GM18858 (cell line): ENCODE results near the gene MYO1B.

Experiments used
- ATAC-seq: cut with Tn5 transposase; IDR thresholded peaks from one replicate; pipeline ENCODE4 v1.9.1; 2021; ENCODE audit not compliant: unreplicated experiment

The MYO1B gene

DNA sequence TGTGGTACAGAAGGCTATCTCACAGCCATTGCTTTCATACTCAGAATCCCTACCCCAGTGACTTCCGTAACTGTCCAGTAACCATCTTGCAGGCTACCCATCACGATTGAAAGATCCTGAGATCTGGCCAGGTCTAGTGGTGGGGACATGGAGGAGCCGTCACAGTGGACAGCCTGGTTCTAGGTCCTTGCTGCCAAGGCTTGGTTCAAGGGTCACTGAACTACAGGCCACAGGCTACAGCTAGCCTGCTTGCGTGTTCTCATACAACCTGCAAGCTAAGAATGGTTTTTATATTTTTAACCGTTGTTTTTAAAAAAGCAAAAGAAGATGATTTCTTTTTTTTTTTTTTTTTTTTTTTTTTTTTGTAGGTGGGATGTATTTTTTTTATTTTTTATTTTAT lies 151.6 kb downstream of the MYO1B start:
- ATAC-seq = no peak

DNA sequence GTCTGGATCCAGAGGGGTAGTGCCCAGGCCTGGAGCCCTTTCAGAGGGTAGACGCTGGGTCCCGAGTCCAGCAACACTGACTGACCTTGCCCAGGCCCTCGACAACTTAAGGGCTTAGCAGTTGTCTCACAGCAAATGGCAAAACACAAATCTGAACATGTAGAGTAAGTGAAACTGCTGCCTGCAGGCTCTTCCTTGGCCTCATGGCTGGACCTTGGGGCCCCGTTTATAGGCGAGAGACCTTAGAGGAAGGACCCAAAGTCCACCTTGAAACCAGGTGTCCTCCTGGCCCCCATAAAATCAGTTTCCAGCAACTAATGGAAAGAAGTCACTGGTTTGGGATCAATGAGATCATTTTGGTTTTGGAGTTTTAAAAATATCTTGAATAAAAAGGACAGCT lies 154.4 kb downstream of the MYO1B start:
- ATAC-seq = no peak

DNA sequence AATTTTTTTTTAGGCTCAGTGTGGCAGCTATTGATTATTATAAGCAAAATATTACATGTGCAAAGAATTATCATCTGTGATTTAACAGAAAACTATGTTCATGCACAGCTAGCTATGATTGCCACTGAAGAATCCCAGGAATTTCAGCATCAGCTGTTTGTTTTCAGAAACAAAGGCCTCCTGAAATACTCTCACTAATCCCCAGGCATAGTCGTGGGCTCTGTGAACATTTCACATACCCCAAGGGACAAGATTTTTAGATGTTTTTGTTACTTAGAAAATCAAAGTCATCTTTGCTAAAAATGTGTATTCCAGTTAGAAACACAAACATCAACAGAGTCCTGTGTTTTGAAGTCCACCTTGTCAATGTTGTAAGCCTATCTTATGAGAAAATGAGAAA lies 156.1 kb downstream of the MYO1B start:
- no peak for ATAC-seq

- ATAC-seq = no peak
Observed at GRCh38 chr2:191402966-191403565, 157.9 kb downstream of the MYO1B start.

DNA sequence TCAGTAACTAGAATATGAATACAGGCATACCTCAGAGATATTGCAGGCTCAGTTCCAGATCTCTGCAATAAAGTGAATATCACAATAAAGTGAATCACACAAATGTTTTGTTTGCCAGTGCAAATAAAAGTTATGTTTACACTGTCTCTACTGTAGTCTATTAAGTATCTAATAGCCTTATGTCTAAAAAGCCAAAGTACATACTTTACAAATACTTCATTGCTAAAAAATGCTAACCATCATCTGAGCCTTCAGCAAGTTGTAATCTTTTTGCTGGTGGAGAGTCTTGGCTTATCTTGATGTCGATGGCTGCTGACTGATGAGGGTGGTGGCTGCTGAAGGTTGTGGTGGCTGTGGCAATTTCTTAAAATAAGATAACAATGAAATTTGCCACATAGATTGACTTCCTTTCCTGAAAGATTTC lies 159.4 kb downstream of the MYO1B start:
- ATAC-seq = no peak

- no peak for ATAC-seq
Observed at GRCh38 chr2:191405546-191405945, 160.3 kb downstream of the MYO1B start.

DNA sequence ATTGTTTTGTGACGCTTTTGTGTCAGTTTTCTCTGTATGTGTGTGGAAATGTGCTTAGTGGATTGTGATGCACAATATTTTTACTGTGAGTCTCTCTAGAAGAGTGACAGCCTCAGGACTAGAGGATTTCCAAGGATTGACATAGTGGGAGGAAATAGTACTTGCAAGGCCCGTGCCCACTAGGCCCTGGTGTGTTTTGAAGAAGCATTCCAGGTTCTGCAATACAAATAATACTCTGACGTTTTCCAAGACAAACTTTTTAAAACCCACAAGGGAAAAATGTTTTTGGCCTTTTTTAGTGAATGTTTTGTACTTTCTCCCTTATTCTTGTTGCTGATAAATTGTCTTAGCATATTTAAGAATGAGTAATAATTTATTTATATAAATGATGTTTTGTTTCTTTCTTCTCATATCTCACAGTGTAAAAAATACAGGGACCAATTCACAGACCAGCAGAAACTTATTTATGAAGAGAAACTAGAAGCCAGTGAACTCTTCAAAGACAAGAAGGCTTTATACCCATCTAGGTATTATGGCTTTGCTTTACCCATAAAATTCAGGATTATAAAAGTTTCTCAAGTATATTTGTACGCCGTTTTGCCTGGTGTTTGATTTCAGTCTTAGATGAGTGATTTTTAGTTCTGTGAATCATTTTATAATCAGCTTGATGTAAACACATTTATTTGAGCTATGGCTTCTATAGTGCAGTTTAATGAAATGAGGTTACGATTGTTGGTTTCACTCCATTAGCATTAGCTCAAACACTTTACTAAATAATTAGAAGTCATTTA lies 165.6 kb downstream of the MYO1B start:
- no peak for ATAC-seq

DNA sequence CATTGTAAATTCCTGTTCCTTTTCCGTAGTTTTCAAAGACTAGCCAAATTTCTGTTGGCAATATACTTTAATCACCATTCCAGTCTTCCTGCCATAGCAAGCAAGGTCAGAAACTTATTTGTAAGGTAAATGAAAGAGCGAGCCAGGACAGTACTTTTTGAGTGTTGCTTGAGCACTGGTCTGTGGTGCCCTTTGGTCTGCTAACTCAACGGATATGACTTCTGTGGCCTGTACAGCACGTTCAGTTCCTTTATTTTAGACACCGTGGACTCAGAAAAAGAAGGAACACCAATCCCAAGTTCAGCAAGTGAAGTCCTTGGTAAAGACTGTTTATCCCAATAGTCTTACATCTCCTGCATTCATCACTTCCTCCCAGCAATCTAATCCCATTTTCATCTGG lies 166.3 kb downstream of the MYO1B start:
- ATAC-seq = no peak

- ATAC-seq = no peak
Observed at GRCh38 chr2:191412353-191412752, 167.1 kb downstream of the MYO1B start.

GRCh38 chr2:191415101-191415500 lies 169.9 kb downstream of the MYO1B start:
- no peak for ATAC-seq

GRCh38 chr2:191415858-191416257 lies 170.7 kb downstream of the MYO1B start:
- ATAC-seq = no peak

GRCh38 chr2:191417746-191418145 lies 172.5 kb downstream of the MYO1B start:
- ATAC-seq = no peak

DNA sequence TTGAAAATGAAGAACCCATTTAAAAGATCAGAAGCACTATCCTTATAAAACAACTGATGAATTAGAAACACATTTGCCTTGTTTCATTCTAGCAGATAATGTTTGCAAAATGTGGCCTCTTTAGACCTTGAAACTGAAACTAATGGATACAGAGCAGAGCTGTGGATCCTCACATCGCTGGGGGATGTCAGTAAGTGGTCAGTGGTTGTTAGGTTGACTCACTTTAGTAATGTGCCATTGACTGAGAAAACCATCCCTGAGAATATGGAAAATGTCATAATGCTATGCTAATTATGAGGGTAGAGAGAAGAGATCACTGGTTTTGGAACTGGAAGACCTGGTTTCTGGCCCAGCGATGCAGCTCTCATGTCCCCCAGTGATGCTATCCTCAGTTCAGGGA lies 176.7 kb downstream of the MYO1B start:
- no peak for ATAC-seq

- no peak for ATAC-seq
Observed at GRCh38 chr2:191427031-191427430, 181.8 kb downstream of the MYO1B start.

DNA sequence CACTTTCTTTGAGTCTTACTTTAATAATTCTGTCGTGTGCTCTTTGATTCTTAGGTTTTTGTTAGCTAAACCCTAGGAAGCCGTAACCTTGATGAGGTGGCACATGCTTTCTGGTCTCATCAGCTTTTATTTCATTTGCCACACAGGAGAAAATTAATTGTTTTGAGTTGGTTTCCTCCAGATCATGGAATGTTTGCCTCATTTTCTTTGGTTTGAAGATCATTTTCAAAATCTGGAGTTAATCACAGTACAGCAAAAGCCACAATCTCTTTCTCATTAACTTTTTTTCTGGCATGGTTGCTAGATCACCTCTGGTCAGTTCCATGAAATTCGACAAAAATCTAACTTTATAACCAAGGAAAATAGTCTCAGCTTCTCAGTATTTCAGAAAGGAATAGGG lies 182.9 kb downstream of the MYO1B start:
- ATAC-seq = no peak

- ATAC-seq = no peak
Observed at GRCh38 chr2:191430476-191430875, 185.3 kb downstream of the MYO1B start.

DNA sequence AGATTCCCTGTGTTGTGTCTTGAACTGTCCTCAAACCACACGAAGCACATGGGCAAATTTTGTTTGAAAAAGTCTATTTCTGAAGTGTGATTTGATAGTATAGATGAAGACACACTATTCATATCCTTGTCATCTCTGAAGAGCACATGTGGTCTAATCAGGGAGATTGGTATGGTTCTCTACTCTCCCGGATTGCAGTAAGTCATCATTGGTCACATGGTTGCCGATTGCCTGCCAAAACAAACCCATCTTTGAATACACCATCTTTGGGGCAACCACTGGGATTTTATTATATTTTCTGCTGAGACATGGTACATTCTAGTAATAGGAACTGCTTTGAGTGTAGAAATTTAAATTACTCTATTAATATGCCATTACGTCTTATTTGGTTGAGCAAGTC lies 186.9 kb downstream of the MYO1B start:
- ATAC-seq = no peak

DNA sequence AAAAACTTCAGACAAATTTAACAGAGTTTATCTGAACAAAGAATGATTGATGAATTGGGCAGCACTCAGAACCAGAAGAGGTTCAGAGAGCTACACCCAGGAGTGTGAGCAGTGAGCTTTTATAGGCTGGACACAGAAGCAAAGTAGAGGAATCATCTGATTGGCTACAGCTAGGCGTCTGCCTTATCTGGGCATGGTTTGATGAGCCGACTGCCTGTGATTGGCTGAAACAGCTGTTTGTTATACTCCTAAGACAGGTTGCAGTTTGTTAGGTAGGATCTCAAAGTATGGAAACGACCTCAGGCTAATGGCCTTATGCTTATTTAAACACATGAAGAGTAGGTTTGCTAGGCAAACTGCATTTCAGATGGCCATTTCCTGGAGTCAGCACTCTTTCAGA lies 188.9 kb downstream of the MYO1B start:
- no peak for ATAC-seq

DNA sequence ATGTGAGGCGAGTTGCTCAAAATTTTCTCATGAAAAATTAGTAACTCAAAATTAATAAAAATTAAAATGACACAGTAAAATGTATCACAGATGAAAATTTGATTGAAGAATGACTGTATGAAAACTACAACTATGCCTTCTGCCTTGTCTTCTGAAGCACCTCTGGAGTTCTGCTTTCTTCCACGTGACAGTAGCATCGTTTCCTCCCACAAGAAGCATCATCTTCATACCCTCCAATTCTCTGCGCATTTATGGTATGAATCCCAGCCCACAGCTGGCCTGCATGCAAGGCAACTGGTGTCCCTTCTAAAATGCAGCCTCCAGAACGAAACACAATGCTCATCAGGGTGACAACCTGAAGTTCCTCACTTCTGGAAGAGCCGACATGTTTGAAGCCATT lies 189.9 kb downstream of the MYO1B start:
- no peak for ATAC-seq

- ATAC-seq = no peak
Observed at GRCh38 chr2:191436368-191437055, 191.3 kb downstream of the MYO1B start.

GRCh38 chr2:191439481-191439880 lies 194.3 kb downstream of the MYO1B start:
- ATAC-seq = no peak

DNA sequence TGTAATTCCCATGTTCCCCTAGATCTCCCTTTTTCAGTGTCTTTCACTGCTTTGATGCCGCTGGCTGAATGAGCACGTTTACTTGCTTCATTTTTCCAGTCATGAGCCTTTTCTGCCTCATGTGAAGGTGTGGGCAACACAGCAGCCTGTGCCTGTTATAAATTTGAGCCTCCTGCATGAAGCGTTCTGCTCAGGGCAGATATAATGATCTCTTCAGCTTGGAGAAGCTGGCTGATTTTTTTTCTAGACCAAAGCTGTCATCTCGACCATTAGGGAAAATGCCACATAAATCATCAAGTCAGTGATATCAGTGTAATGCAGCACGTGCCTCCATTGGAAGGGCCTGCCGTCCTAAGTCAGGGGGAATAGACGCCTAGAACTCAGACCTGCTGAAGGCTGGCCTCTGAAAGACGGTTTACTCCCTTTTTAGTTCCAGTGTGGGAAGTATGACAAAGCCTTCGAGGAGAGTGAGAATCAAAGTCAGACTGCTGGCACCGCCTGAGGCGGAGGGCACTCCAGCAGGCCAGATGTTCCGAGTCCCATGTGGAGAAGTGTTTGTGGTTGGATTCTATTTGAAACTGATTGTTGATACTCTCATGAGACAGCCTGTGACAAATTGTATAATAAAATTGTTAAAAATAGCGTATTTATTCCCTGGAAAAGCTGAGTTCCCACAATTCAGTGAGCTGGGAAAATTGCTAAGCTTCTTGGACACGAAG lies 196.5 kb downstream of the MYO1B start:
- ATAC-seq = no peak
